Measurements from ENCODE around the gene TRAP1.

The TRAP1 gene

GRCh38 chr16:3690980-3691720, 26.2 kb downstream of the TRAP1 start:
- Histone ChIP-seq H3K27ac (ENCODE audit: low read depth, low read length, severe bottlenecking) (no peak overlapping the region), H3K4me1 (ENCODE audit: control insufficient read depth, insufficient read depth, low read length, poor library complexity, severe bottlenecking) (no peaks in the 10 kb centered on the region), H3K4me3 (ENCODE audit: extremely low read depth, insufficient read depth, low read length, poor library complexity, severe bottlenecking) (no peak overlapping the region), H3K36me3 (ENCODE audit: control insufficient read depth, insufficient read depth, low read length) (peaks cover 43% of the 10 kb centered on the region), H3K9me3 (ENCODE audit: control insufficient read depth, low read length) (no peaks in the 10 kb centered on the region)
- WGBS, 2 experiments (ENCODE audit: insufficient coverage in 2 of 2): 92 to 97% methylated on average over 9 to 13 of the region's 19 CpGs

DNA sequence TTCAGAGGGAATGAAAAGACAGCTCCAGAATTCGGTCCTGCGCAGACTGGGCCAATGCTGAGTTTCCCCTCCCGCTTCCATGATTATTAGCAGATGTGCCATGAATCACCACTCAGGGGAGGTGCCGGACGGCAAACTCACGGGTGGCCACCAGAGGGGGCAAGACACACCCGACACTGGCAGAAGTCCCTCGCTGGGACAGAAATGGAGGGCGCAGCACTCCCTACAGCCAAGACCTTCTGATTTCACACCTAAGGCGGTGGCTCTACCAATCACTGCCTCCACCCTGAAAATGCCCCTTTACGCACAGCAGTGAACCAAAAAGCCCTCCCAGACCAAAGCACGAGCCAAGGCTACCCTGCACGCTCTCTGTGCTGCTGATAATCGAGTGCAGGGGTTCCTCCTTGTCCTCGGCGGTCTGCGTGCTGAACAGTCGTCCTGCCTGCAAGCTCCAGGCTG, 26.8 kb downstream of the TRAP1 start:
- Histone ChIP-seq H3K27ac (ENCODE audit: low read depth, low read length, severe bottlenecking) (no peak overlapping the region), H3K36me3 (ENCODE audit: control insufficient read depth, insufficient read depth, low read length) (peaks cover 47% of the 10 kb centered on the region), H3K9me3 (ENCODE audit: control insufficient read depth, low read length) (no peaks in the 10 kb centered on the region), H3K4me1 (ENCODE audit: control insufficient read depth, insufficient read depth, low read length, poor library complexity, severe bottlenecking) (no peaks in the 10 kb centered on the region), H3K4me3 (ENCODE audit: extremely low read depth, insufficient read depth, low read length, poor library complexity, severe bottlenecking) (no peak overlapping the region)
- 60 to 62% methylated on average over 14 to 18 of the region's 18 CpGs for WGBS, 2 experiments (ENCODE audit: insufficient coverage in 2 of 2)

GRCh38 chr16:3689731-3690130, 27.6 kb downstream of the TRAP1 start:
- no peaks in the 10 kb centered on the region for H3K4me1 ChIP-seq (ENCODE audit: control insufficient read depth, insufficient read depth, low read length, poor library complexity, severe bottlenecking)
- peak overlapping the region; percentile 19 for H3K27ac ChIP-seq (ENCODE audit: low read depth, low read length, severe bottlenecking)
- no peaks in the 10 kb centered on the region for H3K9me3 ChIP-seq (ENCODE audit: control insufficient read depth, low read length)
- WGBS, 2 experiments (ENCODE audit: insufficient coverage in 2 of 2): 96 to 98% methylated on average over 5 of the region's 7 CpGs
- peaks cover 54% of the 10 kb centered on the region for H3K36me3 ChIP-seq (ENCODE audit: control insufficient read depth, insufficient read depth, low read length)
- no peak overlapping the region for H3K4me3 ChIP-seq (ENCODE audit: extremely low read depth, insufficient read depth, low read length, poor library complexity, severe bottlenecking)

DNA sequence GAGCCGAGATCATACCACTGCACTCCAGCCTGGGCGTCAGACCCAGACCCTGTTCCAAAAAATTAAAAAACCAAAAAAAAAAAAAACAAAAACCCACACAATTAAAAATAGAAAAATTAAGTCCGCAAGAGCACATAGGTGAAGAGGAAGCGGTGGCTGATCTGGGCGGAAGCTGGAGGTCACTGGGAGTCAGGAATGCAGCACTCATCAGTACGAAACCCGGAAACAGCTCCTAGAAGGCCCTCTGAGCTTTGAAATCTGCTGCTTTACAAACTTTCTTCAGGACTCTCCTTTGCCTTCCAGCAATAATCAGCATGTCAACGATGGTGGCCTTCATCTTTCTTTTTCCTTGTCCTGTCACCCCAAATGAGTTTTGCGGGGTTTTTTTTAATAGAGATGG, 29.5 kb downstream of the TRAP1 start:
- Histone ChIP-seq H3K9me3 (ENCODE audit: control insufficient read depth, low read length) (no peaks in the 10 kb centered on the region), H3K4me3 (ENCODE audit: extremely low read depth, insufficient read depth, low read length, poor library complexity, severe bottlenecking) (no peak overlapping the region), H3K36me3 (ENCODE audit: control insufficient read depth, insufficient read depth, low read length) (peaks cover 72% of the 10 kb centered on the region), H3K4me1 (ENCODE audit: control insufficient read depth, insufficient read depth, low read length, poor library complexity, severe bottlenecking) (no peaks in the 10 kb centered on the region), H3K27ac (ENCODE audit: low read depth, low read length, severe bottlenecking) (no peak overlapping the region)
- WGBS, 2 experiments (ENCODE audit: insufficient coverage in 2 of 2): 98 to 99% methylated on average over 6 to 7 of the region's 9 CpGs

DNA sequence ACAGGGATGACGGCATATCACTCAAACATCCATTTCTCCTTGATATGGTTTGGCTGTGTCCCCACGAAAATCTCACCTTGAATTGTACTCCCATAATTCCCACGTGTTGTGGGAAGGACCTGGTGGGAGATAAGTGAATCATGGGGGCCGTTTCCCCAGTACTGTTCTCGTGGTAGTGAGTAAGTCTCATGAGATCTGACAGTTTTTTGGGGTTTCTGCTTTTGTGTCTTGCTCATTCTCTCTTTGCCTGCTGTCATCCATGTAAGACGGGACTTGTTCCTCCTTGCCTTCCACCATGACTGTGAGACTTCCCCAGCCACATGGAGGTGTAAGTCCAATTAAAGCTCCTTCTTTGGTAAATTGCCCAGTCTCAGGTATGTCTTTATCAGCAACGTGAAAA, 30.3 kb downstream of the TRAP1 start:
- Histone ChIP-seq H3K4me1 (ENCODE audit: control insufficient read depth, insufficient read depth, low read length, poor library complexity, severe bottlenecking) (no peaks in the 10 kb centered on the region), H3K27ac (ENCODE audit: low read depth, low read length, severe bottlenecking) (no peak overlapping the region), H3K9me3 (ENCODE audit: control insufficient read depth, low read length) (no peaks in the 10 kb centered on the region), H3K4me3 (ENCODE audit: extremely low read depth, insufficient read depth, low read length, poor library complexity, severe bottlenecking) (no peak overlapping the region), H3K36me3 (ENCODE audit: control insufficient read depth, insufficient read depth, low read length) (peaks cover 80% of the 10 kb centered on the region)
- WGBS, 2 experiments (ENCODE audit: insufficient coverage in 2 of 2): 65 to 100% methylated on average over 2 to 4 of the region's 7 CpGs

- Histone ChIP-seq H3K4me3 (ENCODE audit: extremely low read depth, insufficient read depth, low read length, poor library complexity, severe bottlenecking) (no peak overlapping the region), H3K9me3 (ENCODE audit: control insufficient read depth, low read length) (no peaks in the 10 kb centered on the region), H3K4me1 (ENCODE audit: control insufficient read depth, insufficient read depth, low read length, poor library complexity, severe bottlenecking) (peaks cover 6% of the 10 kb centered on the region), H3K27ac (ENCODE audit: low read depth, low read length, severe bottlenecking) (no peak overlapping the region), H3K36me3 (ENCODE audit: control insufficient read depth, insufficient read depth, low read length) (peaks cover 88% of the 10 kb centered on the region)
- 100% methylated on average over 2 of the region's 3 CpGs for WGBS, 2 experiments (ENCODE audit: insufficient coverage in 2 of 2)
These were observed 36.1 kb downstream of the TRAP1 start for GRCh38 chr16:3681206-3681605.

DNA sequence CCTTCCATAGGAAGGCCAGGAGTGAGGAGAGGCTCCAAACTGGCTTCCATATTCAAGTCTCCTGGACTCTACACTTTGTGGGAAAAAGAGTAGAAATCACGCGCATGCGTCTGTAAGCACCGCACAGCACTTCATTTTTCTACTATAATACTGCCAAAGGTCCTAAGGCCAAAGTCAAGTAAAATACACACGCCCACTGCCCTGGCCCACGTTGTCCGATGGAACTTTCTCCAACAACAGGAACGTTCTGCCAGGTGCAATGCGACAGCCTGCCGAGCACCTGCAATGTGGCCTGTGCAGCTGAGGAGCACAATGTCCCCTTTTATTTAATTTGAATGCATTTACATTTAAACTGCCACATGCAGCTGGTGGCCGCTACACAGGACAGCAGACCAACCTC, 39.3 kb downstream of the TRAP1 start:
- H3K9me3 ChIP-seq (ENCODE audit: control insufficient read depth, low read length): no peaks in the 10 kb centered on the region
- H3K27ac ChIP-seq (ENCODE audit: low read depth, low read length, severe bottlenecking): no peak overlapping the region
- peaks cover 82% of the 10 kb centered on the region for H3K36me3 ChIP-seq (ENCODE audit: control insufficient read depth, insufficient read depth, low read length)
- no peak overlapping the region for H3K4me3 ChIP-seq (ENCODE audit: extremely low read depth, insufficient read depth, low read length, poor library complexity, severe bottlenecking)
- H3K4me1 ChIP-seq (ENCODE audit: control insufficient read depth, insufficient read depth, low read length, poor library complexity, severe bottlenecking): peaks cover 6% of the 10 kb centered on the region
- 97% methylated on average over 7 to 9 of the region's 11 CpGs for WGBS, 2 experiments (ENCODE audit: insufficient coverage in 2 of 2)

DNA sequence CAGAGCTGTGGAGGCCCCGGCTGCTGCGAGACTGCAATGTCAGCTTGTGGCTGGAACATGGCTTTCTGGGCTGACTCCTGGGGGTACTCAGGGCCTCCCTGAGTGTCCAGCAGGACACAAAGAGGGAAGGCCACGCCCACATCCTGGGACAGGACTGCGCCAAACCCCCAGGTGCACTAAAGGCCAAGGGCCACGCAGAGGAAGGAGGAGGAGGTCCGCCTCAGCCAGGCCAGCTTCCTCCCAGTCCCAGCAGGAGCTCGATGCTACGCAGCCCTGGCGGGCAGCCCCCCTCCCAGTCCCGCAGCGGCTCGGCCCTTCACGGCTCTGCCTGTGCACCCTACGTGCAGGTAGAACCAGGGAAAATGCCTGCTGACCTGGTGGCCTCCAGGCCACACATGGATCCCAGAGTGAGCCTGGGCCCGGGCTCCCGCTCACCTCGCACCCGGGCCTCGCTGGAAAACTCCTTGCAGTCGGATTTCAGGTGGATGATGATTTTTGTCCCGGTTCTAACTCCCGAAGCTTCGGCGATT, 41.7 kb downstream of the TRAP1 start:
- Histone ChIP-seq H3K4me1 (ENCODE audit: control insufficient read depth, insufficient read depth, low read length, poor library complexity, severe bottlenecking) (peaks cover 6% of the 10 kb centered on the region), H3K27ac (ENCODE audit: low read depth, low read length, severe bottlenecking) (peak overlapping the region; percentile 10), H3K9me3 (ENCODE audit: control insufficient read depth, low read length) (no peaks in the 10 kb centered on the region), H3K4me3 (ENCODE audit: extremely low read depth, insufficient read depth, low read length, poor library complexity, severe bottlenecking) (no peak overlapping the region), H3K36me3 (ENCODE audit: control insufficient read depth, insufficient read depth, low read length) (peaks cover 82% of the 10 kb centered on the region)
- 92 to 95% methylated on average over 23 to 24 of the region's 24 CpGs for WGBS, 2 experiments (ENCODE audit: insufficient coverage in 2 of 2)

GRCh38 chr16:3674513-3675295, 42.6 kb downstream of the TRAP1 start:
- WGBS, 2 experiments (ENCODE audit: insufficient coverage in 2 of 2): 95 to 96% methylated on average over 27 to 31 of the region's 34 CpGs
- Histone ChIP-seq H3K36me3 (ENCODE audit: control insufficient read depth, insufficient read depth, low read length) (peaks cover 83% of the 10 kb centered on the region), H3K4me3 (ENCODE audit: extremely low read depth, insufficient read depth, low read length, poor library complexity, severe bottlenecking) (no peak overlapping the region), H3K9me3 (ENCODE audit: control insufficient read depth, low read length) (no peaks in the 10 kb centered on the region), H3K27ac (ENCODE audit: low read depth, low read length, severe bottlenecking) (no peak overlapping the region), H3K4me1 (ENCODE audit: control insufficient read depth, insufficient read depth, low read length, poor library complexity, severe bottlenecking) (peaks cover 6% of the 10 kb centered on the region)

DNA sequence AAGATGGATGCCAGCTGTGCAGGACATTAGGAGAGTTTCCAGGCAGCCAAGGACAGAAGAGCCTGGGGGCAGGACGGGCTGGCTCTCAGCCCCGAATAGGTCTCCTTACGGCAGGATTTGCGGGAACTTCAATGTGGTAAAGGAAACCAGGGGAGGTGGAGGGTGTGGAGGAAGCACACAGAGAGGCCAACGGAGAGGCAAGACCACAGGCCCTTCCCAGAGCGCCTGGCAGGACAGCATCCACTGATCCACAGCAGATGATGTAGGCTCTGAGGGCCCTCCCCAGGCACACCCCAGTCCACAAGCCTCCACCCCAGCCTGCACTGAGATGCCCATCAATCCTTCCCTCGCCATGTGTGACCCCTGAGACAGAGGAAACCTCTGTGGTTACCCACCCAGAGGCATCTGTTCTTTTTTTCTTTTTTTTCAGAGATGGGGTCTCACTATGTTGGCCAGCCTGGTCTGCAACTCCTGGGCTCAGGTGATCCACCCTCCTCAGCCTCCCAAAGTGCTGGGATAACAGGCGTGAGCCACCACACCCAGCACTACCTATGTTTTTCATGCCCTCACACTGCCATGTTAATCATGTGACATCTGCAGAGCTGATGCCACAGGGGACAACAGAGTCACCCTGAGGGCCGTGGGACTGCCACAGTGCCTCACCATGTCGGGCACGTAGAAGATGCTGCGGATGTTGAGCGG, 43.5 kb downstream of the TRAP1 start:
- Histone ChIP-seq H3K27ac (ENCODE audit: low read depth, low read length, severe bottlenecking) (no peak overlapping the region), H3K36me3 (ENCODE audit: control insufficient read depth, insufficient read depth, low read length) (peaks cover 81% of the 10 kb centered on the region), H3K9me3 (ENCODE audit: control insufficient read depth, low read length) (no peaks in the 10 kb centered on the region), H3K4me3 (ENCODE audit: extremely low read depth, insufficient read depth, low read length, poor library complexity, severe bottlenecking) (no peak overlapping the region), H3K4me1 (ENCODE audit: control insufficient read depth, insufficient read depth, low read length, poor library complexity, severe bottlenecking) (peaks cover 6% of the 10 kb centered on the region)
- 93 to 94% methylated on average over 11 to 13 of the region's 13 CpGs for WGBS, 2 experiments (ENCODE audit: insufficient coverage in 2 of 2)

All from mesodermal cell (in vitro differentiated cells).